Measurements from ENCODE around the gene C2orf92. TPM values are rescaled to one million over a fixed set of nuclear protein-coding genes. Genes with fewer than 3 reads are reported as not detected.

The C2orf92 gene
- total RNA-seq, 2 donors from 2014 or later = 4.6 to 5.0 TPM

DNA sequence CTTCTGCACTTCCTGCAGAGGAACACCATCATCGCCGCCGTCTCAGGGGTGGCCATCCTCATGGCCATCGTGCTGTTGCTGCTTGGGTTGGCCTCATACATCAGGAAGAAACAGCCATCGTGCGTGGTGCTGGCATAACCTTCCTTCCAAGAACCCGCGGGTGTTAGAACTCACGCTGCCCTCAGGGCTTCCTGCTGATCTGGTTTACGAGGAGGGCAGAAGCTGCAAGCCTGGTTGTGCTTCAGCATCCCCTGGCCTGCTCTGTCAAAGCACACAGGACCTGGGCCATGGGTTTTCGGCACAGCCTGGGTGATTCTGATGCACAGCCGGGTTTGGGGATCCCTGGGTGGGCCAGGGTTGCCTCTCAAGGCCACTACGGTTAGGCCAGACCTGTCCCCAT, 31.7 kb downstream of the C2orf92 start:
- Histone ChIP-seq H3K36me3 (no peaks in the 10 kb centered on the region), H3K9me3 (no peaks in the 10 kb centered on the region), H3K27me3 (no peaks in the 10 kb centered on the region), H3K4me1 (no peaks in the 10 kb centered on the region), H3K4me3 (no peak overlapping the region), H3K9ac (ENCODE audit: low read depth in 2 of 2, low read length in 2 of 2) (no peak overlapping the region), H3K27ac (no peak overlapping the region)
- TF ChIP-seq, protein P1, sequence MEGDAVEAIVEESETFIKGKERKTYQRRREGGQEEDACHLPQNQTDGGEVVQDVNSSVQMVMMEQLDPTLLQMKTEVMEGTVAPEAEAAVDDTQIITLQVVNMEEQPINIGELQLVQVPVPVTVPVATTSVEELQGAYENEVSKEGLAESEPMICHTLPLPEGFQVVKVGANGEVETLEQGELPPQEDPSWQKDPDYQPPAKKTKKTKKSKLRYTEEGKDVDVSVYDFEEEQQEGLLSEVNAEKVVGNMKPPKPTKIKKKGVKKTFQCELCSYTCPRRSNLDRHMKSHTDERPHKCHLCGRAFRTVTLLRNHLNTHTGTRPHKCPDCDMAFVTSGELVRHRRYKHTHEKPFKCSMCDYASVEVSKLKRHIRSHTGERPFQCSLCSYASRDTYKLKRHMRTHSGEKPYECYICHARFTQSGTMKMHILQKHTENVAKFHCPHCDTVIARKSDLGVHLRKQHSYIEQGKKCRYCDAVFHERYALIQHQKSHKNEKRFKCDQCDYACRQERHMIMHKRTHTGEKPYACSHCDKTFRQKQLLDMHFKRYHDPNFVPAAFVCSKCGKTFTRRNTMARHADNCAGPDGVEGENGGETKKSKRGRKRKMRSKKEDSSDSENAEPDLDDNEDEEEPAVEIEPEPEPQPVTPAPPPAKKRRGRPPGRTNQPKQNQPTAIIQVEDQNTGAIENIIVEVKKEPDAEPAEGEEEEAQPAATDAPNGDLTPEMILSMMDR (IDR thresholded peaks at IDR 0.05) = no peak
- DNase-seq = no peak
- intact Hi-C loops (cut with DNase I) = no loop called here

DNA sequence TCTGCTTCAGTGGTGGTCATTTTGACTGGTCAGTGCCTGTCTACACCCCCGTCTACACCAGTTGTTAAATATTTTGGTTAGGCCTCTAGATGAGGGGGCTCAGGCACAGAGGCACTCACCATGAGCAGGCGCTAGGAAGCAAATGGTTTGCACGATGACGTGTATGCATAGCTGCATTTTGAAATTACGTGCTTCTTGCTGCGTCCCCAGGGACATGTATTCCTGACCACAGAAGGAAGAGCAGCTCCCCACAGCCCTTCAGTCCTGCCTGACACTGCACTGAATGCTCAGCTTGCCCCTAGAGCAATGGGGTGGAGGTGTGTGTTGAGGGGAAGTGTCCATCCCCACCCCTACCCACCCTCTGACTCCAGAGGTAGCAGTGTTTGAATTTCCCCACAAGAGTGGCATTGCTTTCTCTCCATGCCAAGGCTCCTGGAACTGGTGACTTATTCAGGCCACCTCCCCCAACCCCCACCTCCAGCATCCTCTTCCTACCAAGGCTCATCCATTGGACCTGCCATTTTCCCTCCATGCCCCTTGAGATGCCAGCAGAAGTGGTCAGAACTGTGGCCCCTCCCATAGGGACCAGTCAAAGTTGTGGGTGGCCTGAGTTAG, 32.4 kb downstream of the C2orf92 start:
- DNase-seq = no peak
- no peaks in the 10 kb centered on the region for H3K36me3 ChIP-seq
- no peaks in the 10 kb centered on the region for H3K9me3 ChIP-seq
- TF ChIP-seq, protein P1 (IDR thresholded peaks at IDR 0.05) = no peak
- H3K27me3 ChIP-seq = no peaks in the 10 kb centered on the region
- intact Hi-C loops (cut with DNase I) = no loop called here
- H3K4me3 ChIP-seq = no peak overlapping the region
- no peaks in the 10 kb centered on the region for H3K4me1 ChIP-seq
- no peak overlapping the region for H3K27ac ChIP-seq
- H3K9ac ChIP-seq (ENCODE audit: low read depth in 2 of 2, low read length in 2 of 2) = no peak overlapping the region

DNA sequence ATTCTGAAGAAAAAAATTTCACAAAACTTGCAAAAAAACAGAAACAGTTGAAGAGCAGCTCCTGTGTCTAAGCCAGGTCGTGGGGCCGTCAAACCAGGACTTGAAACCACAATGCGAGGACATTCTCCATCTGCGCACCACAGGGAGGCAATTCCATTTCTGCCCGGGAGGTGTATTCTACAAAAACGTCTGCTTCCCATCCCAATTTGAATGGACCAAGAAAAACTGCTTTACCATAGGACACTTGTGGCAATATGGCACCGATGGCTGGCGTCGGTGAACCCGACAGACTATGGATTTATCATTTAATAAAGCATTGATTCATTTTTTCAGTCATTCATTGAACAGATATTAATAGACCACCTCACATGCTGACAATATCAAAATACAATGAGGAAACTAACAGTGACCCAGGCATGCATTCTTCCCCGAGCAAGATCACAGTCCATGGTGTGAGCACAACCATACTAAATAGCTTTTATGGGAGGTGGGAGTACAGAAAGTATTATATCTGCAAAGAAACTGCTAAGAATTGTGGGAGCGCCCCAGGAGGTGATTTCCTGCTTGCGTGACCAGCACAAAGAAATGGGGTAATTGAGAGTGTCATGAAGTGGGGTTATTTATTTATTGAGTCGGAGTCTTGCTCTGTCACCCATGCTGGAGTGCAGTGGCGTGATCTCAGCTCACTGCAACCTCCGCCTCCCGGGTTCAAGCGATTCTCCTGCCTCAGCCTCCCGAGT, 33.4 kb downstream of the C2orf92 start:
- Histone ChIP-seq H3K4me3 (no peak overlapping the region), H3K9me3 (no peaks in the 10 kb centered on the region), H3K4me1 (no peaks in the 10 kb centered on the region), H3K36me3 (no peaks in the 10 kb centered on the region), H3K27ac (no peak overlapping the region), H3K27me3 (no peaks in the 10 kb centered on the region), H3K9ac (ENCODE audit: low read depth in 2 of 2, low read length in 2 of 2) (no peak overlapping the region)
- intact Hi-C loops (cut with DNase I) = no loop called here
- TF ChIP-seq, protein P1 (IDR thresholded peaks at IDR 0.05) = no peak
- DNase-seq = no peak

DNA sequence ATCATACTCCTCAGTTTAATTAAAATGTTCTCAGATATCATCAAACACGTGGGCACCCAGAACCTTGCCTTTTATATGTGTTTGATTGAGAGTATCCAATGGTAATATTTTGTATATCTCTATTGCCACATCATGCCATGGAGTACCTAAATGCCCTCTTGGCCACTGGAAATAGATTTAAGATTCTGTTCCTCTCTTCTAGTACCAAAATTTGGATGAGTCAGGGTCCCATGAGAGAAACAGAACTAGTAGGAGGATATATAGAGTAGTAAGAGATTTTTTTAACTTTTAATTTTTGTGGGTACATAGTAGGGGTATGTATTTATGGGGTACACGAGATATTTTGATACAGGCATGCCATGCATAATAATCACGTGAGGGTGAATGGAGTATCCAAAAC, 34.2 kb downstream of the C2orf92 start:
- no peak overlapping the region for H3K9ac ChIP-seq (ENCODE audit: low read depth in 2 of 2, low read length in 2 of 2)
- DNase-seq = no peak
- no peak overlapping the region for H3K4me3 ChIP-seq
- no peaks in the 10 kb centered on the region for H3K36me3 ChIP-seq
- TF ChIP-seq, protein P1 (IDR thresholded peaks at IDR 0.05) = no peak
- intact Hi-C loops (cut with DNase I) = no loop called here
- H3K27ac ChIP-seq = no peak overlapping the region
- H3K9me3 ChIP-seq = no peaks in the 10 kb centered on the region
- no peaks in the 10 kb centered on the region for H3K27me3 ChIP-seq
- no peaks in the 10 kb centered on the region for H3K4me1 ChIP-seq

DNA sequence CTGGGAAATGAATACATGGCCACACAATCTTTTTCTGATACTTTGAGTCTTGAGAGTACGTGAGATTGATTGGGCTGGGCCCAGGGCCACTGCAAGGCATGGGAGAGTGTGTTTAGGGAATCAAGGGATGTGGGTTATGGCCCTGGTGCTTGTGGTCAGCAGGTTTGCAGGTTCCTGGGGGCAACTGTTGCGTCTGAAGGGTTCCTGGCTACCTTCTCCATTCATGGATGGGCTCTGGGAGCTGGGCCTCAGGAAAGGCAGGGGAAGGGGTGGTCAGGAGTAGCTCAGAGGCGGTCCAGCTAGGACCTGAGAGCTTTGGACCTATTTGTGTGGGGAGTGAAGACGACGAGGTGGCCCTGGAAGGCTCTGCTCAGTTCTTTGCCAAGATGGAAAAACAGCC, 35.5 kb downstream of the C2orf92 start:
- Histone ChIP-seq H3K4me1 (no peaks in the 10 kb centered on the region), H3K4me3 (no peak overlapping the region), H3K27ac (no peak overlapping the region), H3K36me3 (no peaks in the 10 kb centered on the region), H3K9me3 (no peaks in the 10 kb centered on the region), H3K9ac (ENCODE audit: low read depth in 2 of 2, low read length in 2 of 2) (no peak overlapping the region), H3K27me3 (no peaks in the 10 kb centered on the region)
- DNase-seq = no peak
- TF ChIP-seq, protein P1 (IDR thresholded peaks at IDR 0.05) = no peak
- intact Hi-C loops (cut with DNase I) = no loop called here

Data from colonic mucosa (tissue), 4 donors.